OCI-LY7 (cell line): ENCODE results near the gene CSNK1G2. TPM values are rescaled to one million over a fixed set of nuclear protein-coding genes. Genes with fewer than 3 reads are reported as not detected.

Experiments
- BruUV-seq: library from RNA; stranded (reverse); fragments of 400-500 nt; replicated peaks from 2 replicates; lab custom pipeline; 2021; lab: Mats Ljungman, UMichigan
- CTCF ChIA-PET: fragments of 300-600 bp; sonication (Branson Sonifier 250); formaldehyde crosslinking; loops from one replicate; lab custom pipeline; 2022; ENCODE audit warnings: antibody characterized with exemption; ENCODE audit not compliant: unreplicated experiment; lab: Charles Lee
- POLR2A ChIA-PET: fragments of 300-600 bp; sonication (Branson Sonifier 250); formaldehyde crosslinking; loops from one replicate; lab custom pipeline; 2022; ENCODE audit warnings: antibody characterized with exemption; lab: Charles Lee
- DNase-seq: peaks from one replicate; pipeline ENCODE4 v3.0.0-alpha.2; 2015; ENCODE audit warnings: low spot score
- H2AFZ ChIP-seq: fragments of 200-600 bp; sonication (generic), shearing (Covaris generic); 2 replicates; pipeline ENCODE4 v1.6.1; 2014; ENCODE audit warnings: mild to moderate bottlenecking, antibody characterized with exemption, low read length, moderate library complexity
- H3K27ac ChIP-seq: fragments of 200-600 bp; sonication (generic); 2 replicates; pipeline ENCODE4 v1.5.1; 2014; ENCODE audit warnings: mixed run types, low read depth, mild to moderate bottlenecking, moderate library complexity, low read length, inconsistent platforms; ENCODE audit not compliant: poor library complexity, severe bottlenecking
- H3K36me3 ChIP-seq: fragments of 200-600 bp; sonication (generic); 2 replicates; pipeline ENCODE4 v1.6.1; 2014; ENCODE audit warnings: mild to moderate bottlenecking, antibody characterized with exemption, low read length, moderate library complexity, mixed read lengths; ENCODE audit not compliant: insufficient read depth
- H3K4me1 ChIP-seq: fragments of 200-600 bp; sonication (generic); 2 replicates; pipeline ENCODE4 v1.5.1; 2014; ENCODE audit warnings: mild to moderate bottlenecking, low read length; ENCODE audit not compliant: insufficient read depth, poor library complexity, severe bottlenecking
- H3K4me2 ChIP-seq: fragments of 200-600 bp; sonication (generic); 2 replicates; pipeline ENCODE4 v1.6.1; 2014; ENCODE audit warnings: mild to moderate bottlenecking, low read length
- H3K4me3 ChIP-seq: fragments of 200-600 bp; sonication (generic); 2 replicates; pipeline ENCODE4 v1.5.1; 2014; ENCODE audit warnings: mild to moderate bottlenecking, low read depth, low read length; ENCODE audit not compliant: poor library complexity, severe bottlenecking
- H3K79me2 ChIP-seq: fragments of 200-600 bp; sonication (generic); 2 replicates; pipeline ENCODE4 v1.6.1; 2016; ENCODE audit warnings: low read depth, mild to moderate bottlenecking, low read length, moderate library complexity, mixed read lengths; ENCODE audit not compliant: insufficient read depth
- H3K9me2 ChIP-seq: fragments of 200-600 bp; sonication (generic); 2 replicates; pipeline ENCODE4 v1.6.1; 2016; ENCODE audit warnings: mild to moderate bottlenecking, low read length, mixed read lengths; ENCODE audit not compliant: insufficient read depth
- H3K9me3 ChIP-seq: fragments of 200-600 bp; sonication (generic); 2 replicates; pipeline ENCODE4 v1.6.1; 2014; ENCODE audit warnings: mild to moderate bottlenecking, mixed run types, low read length, mixed read lengths
- H4K20me1 ChIP-seq: fragments of 200-600 bp; sonication (generic); 2 replicates; pipeline ENCODE4 v1.6.1; 2014; ENCODE audit warnings: mild to moderate bottlenecking, antibody characterized with exemption, low read length, moderate library complexity, mixed read lengths; ENCODE audit not compliant: insufficient read depth
- CTCF ChIP-seq: fragments of 200-600 bp; sonication (generic); conservative IDR thresholded peaks from 2 replicates; pipeline ENCODE4 v1.5.1; 2014; ENCODE audit warnings: mild to moderate bottlenecking, antibody characterized with exemption, low read length, moderate library complexity, mixed read lengths
- EZH2phosphoT487 ChIP-seq: fragments of 200-600 bp; sonication (generic); IDR thresholded peaks from 2 replicates; pipeline ENCODE4 v1.6.1; 2018; ENCODE audit warnings: low read depth, borderline replicate concordance, mild to moderate bottlenecking, mixed run types, antibody characterized with exemption, low read length, moderate library complexity, mixed read lengths
- intact Hi-C: fragments of 100-400 bp; cut with micrococcal nuclease; formaldehyde crosslinking; loops from one replicate; pipeline ENCODE4 v1.10.0; 2022; ENCODE audit not compliant: unreplicated experiment
- total RNA-seq, 2 experiments: library from RNA; depleted of rRNA in 1 of 2; stranded (reverse); fragments of >200 nt in 1 of 2; shearing (Covaris generic) in 1 of 2; gene quantifications; 2 replicates each; pipeline ENCODE4 v1.2.3, GENCODE V29; 2014 to 2022

Gene CSNK1G2
- total RNA-seq, 2 experiments from 2014 or later = 95.9 to 133 TPM

- Histone ChIP-seq H3K79me2 (peaks cover 11% of the 10 kb centered on the region; the same call in 1 of the 2 replicates), H3K27ac (no peak overlapping the region), H3K4me3 (no peak overlapping the region), H3K9me3 (no peaks in the 10 kb centered on the region), H3K4me2 (no peak overlapping the region), H3K9me2 (no peaks in the 10 kb centered on the region), H3K36me3 (peaks cover 53% of the 10 kb centered on the region), H4K20me1 (no peaks in the 10 kb centered on the region), H3K4me1 (no peaks in the 10 kb centered on the region), H2AFZ (no peak overlapping the region)
- no TSS peak for BruUV-seq
- intact Hi-C loops = no loop called here
- DNase-seq = no peak
- POLR2A ChIA-PET = no interaction called here
- CTCF ChIA-PET = no interaction called here
- no peak for TF ChIP-seq EZH2phosphoT487
These were observed 26.1 kb upstream of the CSNK1G2 start for GRCh38 chr19:1914826-1915341.

GRCh38 chr19:1917146-1917545 is 23.8 kb upstream of the CSNK1G2 start:
- Histone ChIP-seq H3K4me3 (no peak overlapping the region), H3K4me2 (no peak overlapping the region), H2AFZ (no peak overlapping the region), H3K27ac (no peak overlapping the region), H3K79me2 (no peaks in the 10 kb centered on the region), H3K9me2 (no peaks in the 10 kb centered on the region), H3K9me3 (no peaks in the 10 kb centered on the region), H3K4me1 (no peaks in the 10 kb centered on the region), H4K20me1 (no peaks in the 10 kb centered on the region), H3K36me3 (peaks cover 69% of the 10 kb centered on the region)
- ChIA-PET POLR2A (no interaction called here), CTCF (no interaction called here)
- intact Hi-C loops = no loop called here
- BruUV-seq = no TSS peak
- DNase-seq = no peak
- no peak for TF ChIP-seq CTCF
- TF ChIP-seq EZH2phosphoT487 = no peak

DNA sequence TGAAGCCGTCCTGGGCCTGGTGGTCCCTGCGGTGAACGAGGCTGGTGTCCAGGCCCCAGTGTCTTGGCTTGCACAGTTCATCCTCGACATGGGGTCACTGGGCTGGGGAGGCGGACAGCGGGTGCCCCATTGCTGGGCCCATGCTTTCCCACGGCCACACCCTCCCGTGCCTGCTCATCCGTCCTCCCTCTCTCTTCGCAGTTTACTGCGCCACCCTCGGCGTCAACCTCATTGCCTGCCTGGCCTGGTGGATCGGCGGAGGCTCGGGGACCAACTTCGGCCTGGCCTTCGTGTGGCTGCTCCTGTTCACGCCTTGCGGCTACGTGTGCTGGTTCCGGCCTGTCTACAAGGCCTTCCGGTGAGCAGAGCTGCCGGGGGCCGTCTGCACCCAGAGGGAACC is 23.0 kb upstream of the CSNK1G2 start:
- peaks cover 1% of the 10 kb centered on the region for H3K4me1 ChIP-seq
- no peak for DNase-seq
- no peak overlapping the region for H3K4me3 ChIP-seq
- H3K4me2 ChIP-seq = no peak overlapping the region
- POLR2A ChIA-PET = no interaction called here
- H3K9me2 ChIP-seq = no peaks in the 10 kb centered on the region
- no peaks in the 10 kb centered on the region for H3K79me2 ChIP-seq
- H4K20me1 ChIP-seq = no peaks in the 10 kb centered on the region
- no peaks in the 10 kb centered on the region for H3K9me3 ChIP-seq
- CTCF ChIA-PET = no interaction called here
- BruUV-seq = no TSS peak
- peaks cover 69% of the 10 kb centered on the region for H3K36me3 ChIP-seq
- intact Hi-C loops = no loop called here
- no peak overlapping the region for H2AFZ ChIP-seq
- H3K27ac ChIP-seq = no peak overlapping the region
- no peak for TF ChIP-seq EZH2phosphoT487
- TF ChIP-seq CTCF = no peak
